Activated naive CD4-positive, alpha-beta T cell treated with anti-CD3 and anti-CD28 coated beads, Interleukin-2, amount 50 U/mL, for 16 hours (primary cell): ENCODE data around the gene SIRT5.

ENCODE experiments used
- DNase-seq: peaks from one replicate; pipeline ENCODE4 v3.0.0-alpha.2; 2020

The SIRT5 gene

GRCh38 chr6:13574571-13575376 lies at the start of gene SIRT5:
Gene SIRT5 (plus strand): TSS chr6:13574601. CDS start chr6:13584111, 9,510 bp downstream.
- DNase-seq, result peak; percentile 73

DNA sequence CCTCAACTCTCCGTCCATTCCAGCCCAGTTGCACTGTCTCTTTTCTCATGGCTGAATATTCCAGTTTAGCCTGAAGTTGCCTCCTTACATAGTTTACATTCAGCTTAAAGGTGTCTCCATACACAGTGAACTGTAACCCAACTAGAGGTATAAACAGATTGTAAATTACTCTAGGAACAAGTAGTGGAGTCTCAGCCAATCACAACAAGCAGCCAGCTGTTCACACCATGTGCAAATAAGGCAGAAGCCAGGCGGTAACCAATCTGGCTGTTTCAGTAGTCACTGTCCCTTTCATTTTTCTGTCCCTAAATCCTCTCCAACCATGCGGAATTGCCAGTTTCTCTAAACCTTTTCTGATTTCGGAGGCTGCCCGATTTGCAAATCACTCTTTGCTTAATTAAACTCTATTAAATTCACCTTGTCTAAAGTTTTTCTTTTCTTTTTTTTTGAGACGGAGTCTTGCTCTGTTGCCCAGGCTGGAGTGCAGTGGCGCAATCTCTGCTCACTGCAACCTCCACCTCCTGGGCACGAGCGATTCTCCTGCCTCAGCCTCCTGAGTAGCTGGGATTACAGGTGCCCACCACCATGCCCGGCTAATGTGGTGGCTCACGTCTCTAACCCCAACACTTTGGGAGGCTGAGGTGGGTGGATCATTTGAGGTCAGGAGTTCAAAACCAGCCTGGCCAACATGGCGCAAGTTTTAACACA lies 49.4 kb upstream of the SIRT5 start:
- DNase-seq, result no peak

DNA sequence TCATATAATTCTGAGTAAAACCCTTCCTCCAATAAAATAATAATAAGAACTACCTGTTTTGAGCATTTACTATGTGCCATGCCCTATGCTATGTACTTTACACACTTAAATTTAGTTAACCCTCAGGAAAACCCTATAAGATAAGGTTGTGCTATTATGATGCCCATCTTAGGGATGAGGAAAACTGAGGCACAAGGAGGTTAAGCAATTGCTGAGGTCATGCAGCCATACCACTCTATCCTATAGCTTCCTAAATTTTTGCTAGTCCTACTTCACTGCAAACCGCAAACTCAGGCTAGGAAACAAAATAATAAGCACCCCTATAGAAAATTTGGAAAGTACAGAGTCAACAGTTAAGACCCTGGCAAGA lies 48.1 kb upstream of the SIRT5 start:
- DNase-seq, result no peak

- peak; percentile 19 for DNase-seq
Observed at GRCh38 chr6:13526727-13527670, 47.4 kb upstream of the SIRT5 start.

- no peak for DNase-seq
Observed at GRCh38 chr6:13527671-13528056, 46.7 kb upstream of the SIRT5 start.

GRCh38 chr6:13528232-13528631 lies 46.2 kb upstream of the SIRT5 start:
- DNase-seq, result no peak

DNA sequence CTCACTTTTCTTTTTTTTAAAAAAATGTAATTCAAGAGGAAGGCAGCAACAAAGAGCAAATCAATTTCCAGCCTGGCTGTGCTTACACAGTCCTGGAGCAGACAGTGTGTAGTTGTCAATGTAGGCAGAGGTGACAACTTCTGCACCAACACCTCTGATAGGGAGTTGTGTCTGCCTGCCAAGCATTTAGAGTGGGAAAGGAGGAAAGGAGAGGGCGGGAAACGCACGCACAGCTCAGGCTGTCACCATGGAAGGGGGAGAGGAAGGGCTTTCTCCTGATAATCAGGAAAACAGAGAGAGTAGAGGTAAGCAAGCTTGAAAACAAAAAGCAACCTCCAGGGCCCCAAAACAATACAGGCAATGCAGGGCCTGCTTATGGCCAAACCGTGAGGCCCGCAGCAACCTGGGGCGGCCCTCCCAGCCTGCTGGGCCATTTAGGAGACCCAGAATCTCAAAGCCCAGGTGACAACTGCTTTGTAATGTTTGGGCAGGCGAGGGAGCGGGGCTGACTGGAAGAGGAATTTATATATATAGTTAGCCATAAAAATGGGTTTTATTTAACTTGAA lies 45.5 kb upstream of the SIRT5 start:
- no peak for DNase-seq

DNA sequence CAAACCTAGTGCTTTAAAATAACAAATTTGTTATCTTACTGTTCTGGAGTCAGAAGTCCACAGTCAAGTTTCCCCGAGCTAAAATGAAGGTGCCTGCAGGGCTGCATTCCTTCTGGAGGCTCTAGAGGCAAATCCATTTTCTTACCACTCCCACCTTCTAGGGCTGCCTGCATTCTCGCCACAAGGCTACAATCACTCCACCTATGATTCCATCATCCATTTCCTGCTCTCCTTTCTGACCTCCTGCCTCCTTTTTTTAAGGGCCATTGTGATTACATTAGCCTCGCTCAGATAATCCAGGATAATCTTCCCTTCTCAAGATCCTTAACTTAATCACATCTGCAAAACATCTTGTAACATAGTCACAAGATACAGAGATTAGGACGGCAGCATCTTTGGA lies 42.4 kb upstream of the SIRT5 start:
- no peak for DNase-seq

- no peak for DNase-seq
Observed at GRCh38 chr6:13534536-13534935, 39.9 kb upstream of the SIRT5 start.

GRCh38 chr6:13535306-13535705 lies 39.1 kb upstream of the SIRT5 start:
- no peak for DNase-seq

GRCh38 chr6:13536796-13537526 lies 37.4 kb upstream of the SIRT5 start:
- DNase-seq, result no peak

GRCh38 chr6:13537527-13537897 lies 36.9 kb upstream of the SIRT5 start:
- no peak for DNase-seq

DNA sequence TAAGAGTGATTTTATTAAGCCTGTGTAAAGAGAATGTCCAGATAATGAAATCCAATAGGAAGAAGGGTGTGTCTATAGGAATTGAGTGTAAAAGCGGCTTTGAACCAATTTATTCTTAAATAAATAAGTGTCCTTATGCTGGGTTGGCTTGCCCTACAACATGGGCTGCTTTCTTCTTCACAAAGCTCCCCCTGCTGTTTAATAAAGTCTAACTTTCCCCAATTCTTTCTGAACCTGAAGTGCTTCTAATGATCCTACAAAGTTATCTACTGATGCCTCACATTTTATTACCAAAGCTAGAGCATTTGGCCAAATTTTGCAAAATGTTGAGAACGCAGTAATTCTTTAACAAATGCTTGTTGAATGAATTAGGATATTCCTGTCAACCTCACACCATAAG lies 36.3 kb upstream of the SIRT5 start:
- no peak for DNase-seq

DNA sequence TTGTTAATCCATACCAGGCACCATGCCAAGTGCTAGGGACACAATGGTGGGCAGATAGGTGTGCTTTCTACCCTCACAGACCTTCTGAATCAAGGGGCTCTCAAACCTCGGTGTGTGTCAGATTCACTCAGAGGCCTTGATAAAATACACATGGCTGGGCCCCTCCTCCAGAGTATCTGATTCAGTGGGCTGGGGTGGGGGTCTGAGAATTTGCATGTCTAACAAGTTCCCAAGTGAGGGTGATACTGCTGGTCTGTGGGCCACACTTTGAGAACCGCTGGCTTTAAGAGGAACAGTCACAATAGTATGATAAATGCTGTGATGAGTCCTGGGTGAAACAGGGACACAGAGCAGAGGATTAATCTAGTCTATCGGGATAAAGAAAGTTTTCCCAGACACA lies 35.8 kb upstream of the SIRT5 start:
- no peak for DNase-seq

DNA sequence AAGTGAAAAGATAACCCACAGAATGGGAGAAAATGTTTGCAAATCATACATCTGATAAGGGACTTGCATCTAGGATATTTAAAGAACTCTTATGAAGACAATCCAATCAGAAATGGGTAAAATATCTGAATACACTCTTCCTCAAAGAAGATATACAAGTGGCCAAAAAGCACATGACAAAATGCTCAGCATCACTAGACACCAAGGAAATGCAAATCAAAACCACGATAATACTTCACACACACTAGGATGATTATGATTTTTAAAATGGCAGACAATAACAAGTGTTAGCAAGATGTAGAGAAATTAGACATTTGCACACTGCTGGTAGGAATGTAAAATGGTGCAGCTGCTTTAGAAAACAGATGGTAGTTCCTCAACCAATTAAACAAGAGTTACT lies 34.8 kb upstream of the SIRT5 start:
- no peak for DNase-seq

- no peak for DNase-seq
Observed at GRCh38 chr6:13541496-13541895, 32.9 kb upstream of the SIRT5 start.

- no peak for DNase-seq
Observed at GRCh38 chr6:13544454-13545186, 29.8 kb upstream of the SIRT5 start.

DNA sequence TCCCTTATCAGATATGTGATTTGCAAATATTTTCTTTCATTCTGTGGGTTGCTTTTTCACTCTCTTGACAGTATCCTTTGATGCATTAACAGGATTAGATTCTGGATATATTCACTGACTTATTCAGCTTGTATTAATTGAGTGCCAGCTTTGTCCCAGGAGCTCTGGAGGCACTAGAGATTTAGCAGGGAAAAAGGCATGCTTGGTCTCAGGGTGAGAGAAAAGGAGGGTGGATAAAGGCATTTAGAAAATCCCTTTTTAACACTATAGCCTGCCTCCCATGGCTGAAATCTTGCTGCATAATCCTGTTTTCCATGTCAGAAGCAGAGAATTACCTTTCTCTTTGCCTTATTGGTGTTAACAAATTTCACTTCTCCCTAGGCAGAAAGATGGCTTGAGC lies 28.5 kb upstream of the SIRT5 start:
- no peak for DNase-seq

DNA sequence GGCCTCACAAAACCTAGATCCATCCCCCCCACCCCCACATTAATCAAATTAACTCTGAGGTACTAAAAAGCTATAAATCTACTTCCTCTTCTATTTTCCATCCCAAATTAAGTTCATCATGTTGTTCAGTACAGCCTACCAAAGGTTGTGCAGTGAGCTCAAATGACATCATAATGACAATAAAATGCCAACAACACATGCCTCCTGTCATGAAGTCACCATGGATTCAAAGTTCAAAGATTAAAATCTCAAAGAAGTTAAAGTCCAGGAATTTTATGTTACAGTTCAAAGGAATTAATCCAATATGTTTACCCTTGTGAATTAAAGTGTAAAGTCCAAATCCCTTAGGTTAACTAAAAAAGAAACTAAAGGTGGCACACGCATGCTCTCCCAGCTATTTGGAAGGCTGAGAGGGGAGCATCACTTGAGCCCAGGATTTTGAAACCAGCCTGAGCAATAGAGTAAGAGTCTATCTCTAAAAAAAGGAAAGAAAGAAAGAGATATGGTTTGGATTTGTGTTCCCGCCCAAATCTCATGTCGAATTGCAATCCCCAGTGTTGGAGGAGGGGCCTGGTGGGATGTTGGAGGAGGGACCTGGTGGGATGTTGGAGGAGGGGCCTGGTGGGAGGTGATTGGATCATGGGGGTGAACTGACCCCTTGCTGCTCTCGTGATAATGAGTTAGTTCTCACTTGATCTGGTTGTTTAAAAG lies 25.7 kb upstream of the SIRT5 start:
- no peak for DNase-seq

- DNase-seq, result no peak
Observed at GRCh38 chr6:13550656-13551055, 23.7 kb upstream of the SIRT5 start.

- DNase-seq, result no peak
Observed at GRCh38 chr6:13553646-13554045, 20.8 kb upstream of the SIRT5 start.
